Rectal smooth muscle tissue (tissue), 1 donor: ENCODE measurements around the gene PKP4.

Experiments
- H3K27ac ChIP-seq: one replicate; pipeline ENCODE4 v1.7.0; 2013; ENCODE audit warnings: low read depth, low read length, inconsistent platforms
- H3K27me3 ChIP-seq: one replicate; pipeline ENCODE4 v1.7.0; 2013; ENCODE audit warnings: low read length; ENCODE audit not compliant: control insufficient read depth, insufficient read depth
- H3K36me3 ChIP-seq: one replicate; pipeline ENCODE4 v1.7.0; 2013; ENCODE audit warnings: low read length; ENCODE audit not compliant: control insufficient read depth, insufficient read depth
- H3K4me1 ChIP-seq: one replicate; pipeline ENCODE4 v1.7.0; 2013; ENCODE audit warnings: low read length; ENCODE audit not compliant: control insufficient read depth, insufficient read depth
- H3K4me3 ChIP-seq: one replicate; pipeline ENCODE4 v1.7.0; 2013; ENCODE audit warnings: low read length
- H3K9ac ChIP-seq: one replicate; pipeline ENCODE4 v1.7.0; 2013; ENCODE audit warnings: low read length

PKP4 gene

GRCh38 chr2:158507141-158507540 is 50.4 kb downstream of the PKP4 start:
- Histone ChIP-seq H3K4me1 (no peaks in the 10 kb centered on the region), H3K27ac (no peak overlapping the region), H3K36me3 (no peaks in the 10 kb centered on the region), H3K4me3 (no peak overlapping the region), H3K9ac (no peak overlapping the region), H3K27me3 (no peaks in the 10 kb centered on the region)

GRCh38 chr2:158507679-158508078 is 50.9 kb downstream of the PKP4 start:
- Histone ChIP-seq H3K4me1 (no peaks in the 10 kb centered on the region), H3K27me3 (no peaks in the 10 kb centered on the region), H3K9ac (no peak overlapping the region), H3K4me3 (no peak overlapping the region), H3K27ac (no peak overlapping the region), H3K36me3 (no peaks in the 10 kb centered on the region)

GRCh38 chr2:158509928-158510797 is 53.4 kb downstream of the PKP4 start:
- no peak overlapping the region for H3K9ac ChIP-seq
- no peak overlapping the region for H3K4me3 ChIP-seq
- H3K36me3 ChIP-seq, result no peaks in the 10 kb centered on the region
- H3K27me3 ChIP-seq, result no peaks in the 10 kb centered on the region
- no peak overlapping the region for H3K27ac ChIP-seq
- no peaks in the 10 kb centered on the region for H3K4me1 ChIP-seq

- H3K27ac ChIP-seq, result no peak overlapping the region
- no peak overlapping the region for H3K9ac ChIP-seq
Observed at GRCh38 chr2:158510887-158511286, 54.1 kb downstream of the PKP4 start.

GRCh38 chr2:158511706-158512105 is 55.0 kb downstream of the PKP4 start:
- Histone ChIP-seq H3K9ac (no peak overlapping the region), H3K27me3 (no peaks in the 10 kb centered on the region), H3K4me1 (no peaks in the 10 kb centered on the region), H3K4me3 (no peak overlapping the region), H3K36me3 (no peaks in the 10 kb centered on the region), H3K27ac (no peak overlapping the region)

More at GRCh38 chr2:158510887-158511286, 54.1 kb downstream of the PKP4 start:
- no peaks in the 10 kb centered on the region for H3K36me3 ChIP-seq
- no peaks in the 10 kb centered on the region for H3K4me1 ChIP-seq
- no peaks in the 10 kb centered on the region for H3K27me3 ChIP-seq
- no peak overlapping the region for H3K4me3 ChIP-seq

GRCh38 chr2:158512323-158512722 is 55.6 kb downstream of the PKP4 start:
- H3K36me3 ChIP-seq, result no peaks in the 10 kb centered on the region
- H3K4me1 ChIP-seq, result no peaks in the 10 kb centered on the region

GRCh38 chr2:158513841-158514240 is 57.1 kb downstream of the PKP4 start:
- Histone ChIP-seq H3K27ac (no peak overlapping the region), H3K4me1 (no peaks in the 10 kb centered on the region), H3K4me3 (no peak overlapping the region), H3K27me3 (no peaks in the 10 kb centered on the region), H3K36me3 (no peaks in the 10 kb centered on the region), H3K9ac (no peak overlapping the region)

More at GRCh38 chr2:158512323-158512722, 55.6 kb downstream of the PKP4 start:
- Histone ChIP-seq H3K9ac (no peak overlapping the region), H3K27ac (no peak overlapping the region), H3K27me3 (no peaks in the 10 kb centered on the region), H3K4me3 (no peak overlapping the region)

GRCh38 chr2:158518084-158518483 is 61.3 kb downstream of the PKP4 start:
- Histone ChIP-seq H3K4me3 (no peak overlapping the region), H3K27ac (no peak overlapping the region), H3K9ac (no peak overlapping the region), H3K27me3 (no peaks in the 10 kb centered on the region), H3K4me1 (no peaks in the 10 kb centered on the region), H3K36me3 (no peaks in the 10 kb centered on the region)

GRCh38 chr2:158519481-158519880 is 62.7 kb downstream of the PKP4 start:
- Histone ChIP-seq H3K9ac (no peak overlapping the region), H3K4me3 (no peak overlapping the region), H3K27ac (no peak overlapping the region), H3K27me3 (no peaks in the 10 kb centered on the region), H3K4me1 (no peaks in the 10 kb centered on the region), H3K36me3 (no peaks in the 10 kb centered on the region)

GRCh38 chr2:158529379-158530259 is 72.9 kb downstream of the PKP4 start:
- Histone ChIP-seq H3K4me1 (no peaks in the 10 kb centered on the region), H3K27ac (no peak overlapping the region), H3K36me3 (no peaks in the 10 kb centered on the region), H3K4me3 (no peak overlapping the region), H3K27me3 (no peaks in the 10 kb centered on the region), H3K9ac (no peak overlapping the region)

- Histone ChIP-seq H3K4me1 (no peaks in the 10 kb centered on the region), H3K4me3 (no peak overlapping the region), H3K36me3 (no peaks in the 10 kb centered on the region), H3K9ac (no peak overlapping the region), H3K27ac (no peak overlapping the region), H3K27me3 (no peaks in the 10 kb centered on the region)
Observed at GRCh38 chr2:158530829-158531228, 74.1 kb downstream of the PKP4 start.

GRCh38 chr2:158533009-158533408 is 76.3 kb downstream of the PKP4 start:
- Histone ChIP-seq H3K4me1 (no peaks in the 10 kb centered on the region), H3K36me3 (no peaks in the 10 kb centered on the region), H3K9ac (no peak overlapping the region), H3K27me3 (no peaks in the 10 kb centered on the region), H3K4me3 (no peak overlapping the region), H3K27ac (no peak overlapping the region)
